BLaER1 treated with 17β-estradiol and CSF1 and Interleukin-3, amounts not matched to agents 10 nM and 100 nM (cell line): ENCODE results near the gene LTN1.
"Not testable (repeated sequence)": the region's sequence is repeated elsewhere in the genome, so short reads cannot be mapped to it uniquely, and the experiment has no call there.

Source experiments
- H3K27ac ChIP-seq, 11 experiments: shearing (Covaris generic); formaldehyde crosslinking; 2 replicates each; pipeline ENCODE4 v1.8.1; 2022
- H3K27me3 ChIP-seq, 11 experiments: shearing (Covaris generic); formaldehyde crosslinking; 2 replicates each; pipeline ENCODE4 v1.8.1; 2022
- H3K36me3 ChIP-seq, 11 experiments: shearing (Covaris generic); formaldehyde crosslinking; 2 replicates each; pipeline ENCODE4 v1.8.1; 2022
- H3K4me1 ChIP-seq, 10 experiments: shearing (Covaris generic); formaldehyde crosslinking; 2 replicates each; pipeline ENCODE4 v1.8.1; 2022
- H3K4me2 ChIP-seq, 11 experiments: shearing (Covaris generic); formaldehyde crosslinking; 2 replicates each; pipeline ENCODE4 v1.8.1; 2022
- H3K4me3 ChIP-seq, 10 experiments: shearing (Covaris generic); formaldehyde crosslinking; 2 replicates each; pipeline ENCODE4 v1.8.1; 2022
- H3K9ac ChIP-seq, 11 experiments: shearing (Covaris generic); formaldehyde crosslinking; 2 replicates each; pipeline ENCODE4 v1.8.1; 2022
- H3K9me3 ChIP-seq, 11 experiments: shearing (Covaris generic); formaldehyde crosslinking; replicated peaks in 1 of 11; 2 replicates each; pipeline ENCODE4 v1.8.1; 2022
- H4K20me1 ChIP-seq, 11 experiments: shearing (Covaris generic); formaldehyde crosslinking; 2 replicates each; pipeline ENCODE4 v1.8.1; 2022
- Cebpa-rat ChIP-seq, 11 experiments: shearing (Covaris generic); IDR thresholded peaks; 2 replicates each; pipeline ENCODE4 v1.8.1; 2022

The LTN1 gene

DNA sequence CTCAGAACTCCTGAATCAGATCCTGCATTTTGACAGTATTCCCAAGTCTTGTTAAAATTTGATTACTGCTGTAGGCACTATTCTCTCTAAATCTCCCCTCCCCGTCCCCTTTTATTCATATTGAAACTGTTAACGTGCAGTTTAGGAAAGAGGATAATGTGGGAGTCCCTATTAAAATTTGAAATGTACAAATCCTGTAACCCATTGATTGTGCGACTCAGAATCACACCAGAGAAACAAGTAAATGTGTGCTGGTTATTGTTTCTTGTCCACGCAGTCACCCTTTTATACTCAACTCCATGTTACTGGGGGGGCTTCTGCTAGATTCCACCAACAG lies 584 bp upstream of the LTN1 start:
- no peak for TF ChIP-seq Cebpa-rat (IDR thresholded peaks at IDR 0.05)
- Histone ChIP-seq H3K9ac (peak overlapping the region; percentile 48 to 87 (median 62); a peak in 19 of 22 replicates), H3K27ac (peak overlapping the region; percentile 46 to 80 (median 77); a peak in 21 of 22 replicates), H3K4me2 (peak overlapping the region; percentile 64 to 87 (median 72)), H3K4me1 (peaks cover 20 to 35% (median 27%) of the 10 kb centered on the region in 10 experiments), H3K27me3 (no peaks in the 10 kb centered on the region), H3K9me3 (no peaks in the 10 kb centered on the region), H3K36me3 (peaks cover 0 to 13% (median 5%) of the 10 kb centered on the region in 11 experiments; a peak in 7 of 22 replicates), H4K20me1 (peaks cover 0 to 3% (median 0%) of the 10 kb centered on the region in 11 experiments; a peak in 4 of 22 replicates), H3K4me3 (peak overlapping the region; percentile 38 to 89 (median 54); a peak in 19 of 20 replicates)

DNA sequence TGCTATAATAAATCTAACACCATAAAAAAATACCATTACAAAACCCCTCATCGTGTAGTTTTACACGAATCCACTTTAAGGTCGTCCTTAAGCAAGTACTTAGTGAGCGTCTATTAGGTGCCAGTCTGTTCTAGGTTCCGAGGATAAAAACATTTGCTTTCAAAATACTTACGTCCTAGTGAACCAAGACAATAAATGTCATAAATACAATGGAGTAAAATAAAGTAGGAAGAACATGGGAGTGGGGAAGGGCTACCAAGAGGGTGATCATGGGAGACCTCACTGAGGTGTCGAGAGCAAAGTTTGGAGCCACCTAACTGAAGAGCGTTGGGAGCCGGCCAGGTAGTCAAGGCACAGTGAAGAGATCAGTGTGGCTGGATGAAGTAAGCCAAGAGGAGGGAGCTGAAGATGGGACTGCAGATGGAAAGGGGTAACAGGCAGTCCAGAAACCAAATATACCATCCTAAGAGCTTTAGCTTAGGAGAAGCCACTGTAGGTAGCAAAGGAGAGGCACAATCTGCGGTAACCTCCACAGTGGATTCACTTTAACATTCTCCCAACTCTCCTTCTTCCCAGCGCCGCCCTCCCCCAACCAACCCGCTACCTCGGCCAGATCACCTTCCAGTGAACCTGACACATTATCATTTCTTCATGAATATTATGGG lies 684 bp downstream of the LTN1 start:
- Histone ChIP-seq H3K9me3 (no peaks in the 10 kb centered on the region), H4K20me1 (peaks cover 0 to 3% (median 0%) of the 10 kb centered on the region in 11 experiments; a peak in 4 of 22 replicates), H3K27ac (peak overlapping the region; percentile 64 to 87 (median 79)), H3K9ac (peak overlapping the region; percentile 80 to 88 (median 86)), H3K27me3 (no peaks in the 10 kb centered on the region), H3K4me3 (peak overlapping the region; percentile 75 to 89 (median 81)), H3K4me1 (peaks cover 20 to 35% (median 27%) of the 10 kb centered on the region in 10 experiments), H3K4me2 (peak overlapping the region; percentile 83 to 95 (median 89)), H3K36me3 (peaks cover 0 to 17% (median 6%) of the 10 kb centered on the region in 11 experiments; a peak in 9 of 22 replicates)
- no peak for TF ChIP-seq Cebpa-rat (IDR thresholded peaks at IDR 0.05)

DNA sequence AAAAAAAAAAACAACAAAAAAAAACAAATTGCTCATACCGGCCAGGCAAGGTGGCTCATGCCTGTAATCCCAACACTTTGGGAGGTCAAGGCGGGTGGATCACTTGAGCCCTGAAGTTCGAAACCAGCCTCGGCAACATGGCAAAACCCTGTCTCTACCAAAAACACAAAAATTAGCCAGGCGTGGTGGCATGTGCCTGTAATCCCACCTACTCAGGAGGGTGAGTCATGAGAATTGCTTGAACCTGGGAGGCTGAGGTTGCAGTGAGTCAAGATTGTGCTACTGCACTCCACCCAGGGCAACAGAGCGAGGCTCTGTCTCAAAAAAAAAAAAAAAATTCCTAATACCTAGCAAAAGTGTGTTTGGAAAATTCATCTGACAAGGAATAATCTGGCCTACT lies 4.5 kb downstream of the LTN1 start:
- not testable (repeated sequence) for H3K4me2 ChIP-seq, H3K27ac ChIP-seq

DNA sequence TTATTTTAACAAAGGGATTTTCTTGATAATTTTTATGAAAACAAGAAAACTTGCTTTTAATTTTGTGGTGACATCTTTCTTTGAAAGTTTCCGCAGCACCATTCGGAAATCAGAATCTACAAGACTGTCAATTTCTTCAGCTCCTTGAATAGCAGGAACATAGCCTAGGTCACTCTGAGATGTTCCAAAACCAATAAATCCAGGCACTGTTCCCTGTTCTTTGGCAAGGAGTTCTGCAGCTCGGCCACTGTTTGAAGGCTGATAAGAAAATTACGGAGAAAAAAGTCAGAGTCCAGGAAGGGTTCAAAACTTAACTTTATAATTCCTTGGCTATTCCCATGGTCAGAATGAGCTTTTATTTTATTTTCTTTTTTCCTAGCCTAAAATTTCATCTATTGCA lies 6.0 kb downstream of the LTN1 start:
- Histone ChIP-seq H4K20me1 (peaks cover 0 to 10% (median 0%) of the 10 kb centered on the region in 11 experiments; a peak in 5 of 22 replicates), H3K4me3 (no peak overlapping the region), H3K9me3 (no peaks in the 10 kb centered on the region), H3K27ac (no peak overlapping the region), H3K4me2 (no peak overlapping the region), H3K27me3 (no peaks in the 10 kb centered on the region), H3K9ac (no peak overlapping the region), H3K4me1 (peaks cover 11 to 24% (median 15%) of the 10 kb centered on the region in 10 experiments), H3K36me3 (peaks cover 48 to 68% (median 56%) of the 10 kb centered on the region in 11 experiments)
- no peak for TF ChIP-seq Cebpa-rat (IDR thresholded peaks at IDR 0.05)

More for the DNA sequence above, 4.5 kb downstream of the LTN1 start:
- H3K9ac ChIP-seq, H4K20me1 ChIP-seq, H3K27me3 ChIP-seq, H3K4me3 ChIP-seq, H3K9me3 ChIP-seq: not testable (repeated sequence)
- Histone ChIP-seq H3K4me1 (peaks cover 13 to 27% (median 20%) of the 10 kb centered on the region in 10 experiments), H3K36me3 (peaks cover 34 to 53% (median 41%) of the 10 kb centered on the region in 11 experiments; a peak in 21 of 22 replicates)

DNA sequence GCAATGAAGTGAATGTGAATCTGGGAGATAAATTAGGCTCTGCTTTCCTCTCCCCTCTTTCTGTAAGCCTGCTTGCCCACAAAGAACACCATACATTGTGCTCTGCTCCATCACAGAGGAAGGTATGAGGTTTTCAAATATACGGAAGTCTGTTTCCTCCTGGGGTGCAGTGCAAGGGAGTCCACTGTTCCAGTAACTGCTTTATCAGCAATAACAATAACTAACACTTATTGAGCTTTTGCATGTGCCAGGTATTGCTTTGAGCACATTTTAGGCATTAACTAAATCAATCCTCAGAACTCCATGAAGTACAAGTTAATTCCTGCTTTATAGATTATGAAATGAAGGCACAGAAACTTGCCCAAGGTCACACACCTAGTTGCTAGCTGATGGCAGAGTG lies 10.0 kb downstream of the LTN1 start:
- Histone ChIP-seq H3K4me1 (no peaks in the 10 kb centered on the region), H3K4me2 (no peak overlapping the region), H3K27ac (no peak overlapping the region), H3K9ac (no peak overlapping the region), H3K36me3 (peaks cover 81 to 93% (median 87%) of the 10 kb centered on the region in 11 experiments), H4K20me1 (peaks cover 0 to 10% (median 0%) of the 10 kb centered on the region in 11 experiments; a peak in 2 of 22 replicates), H3K9me3 (no peaks in the 10 kb centered on the region), H3K27me3 (no peaks in the 10 kb centered on the region), H3K4me3 (no peak overlapping the region)
- no peak for TF ChIP-seq Cebpa-rat (IDR thresholded peaks at IDR 0.05)

DNA sequence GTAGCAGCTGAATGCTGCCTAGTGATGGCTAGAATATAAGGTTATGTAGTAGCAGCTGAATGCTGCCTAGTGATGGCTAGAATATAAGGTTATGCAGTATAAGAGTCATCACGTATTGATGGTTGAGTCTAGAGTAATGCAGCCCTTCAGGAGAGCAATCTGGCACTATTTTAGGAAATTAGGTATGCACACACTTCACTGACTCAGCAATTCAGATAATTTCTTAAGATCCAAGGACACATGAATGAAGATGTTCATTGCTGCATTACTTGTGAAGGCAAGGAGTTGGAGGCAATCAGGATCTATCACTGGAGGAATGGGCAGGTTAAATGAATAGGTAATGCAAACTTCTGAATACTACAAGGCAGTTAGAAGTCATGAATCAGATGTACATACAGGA lies 13.6 kb downstream of the LTN1 start:
- no peak for TF ChIP-seq Cebpa-rat (IDR thresholded peaks at IDR 0.05)
- H3K9ac ChIP-seq = no peak overlapping the region
- H3K36me3 ChIP-seq = peaks cover 91 to 98% (median 96%) of the 10 kb centered on the region in 11 experiments

DNA sequence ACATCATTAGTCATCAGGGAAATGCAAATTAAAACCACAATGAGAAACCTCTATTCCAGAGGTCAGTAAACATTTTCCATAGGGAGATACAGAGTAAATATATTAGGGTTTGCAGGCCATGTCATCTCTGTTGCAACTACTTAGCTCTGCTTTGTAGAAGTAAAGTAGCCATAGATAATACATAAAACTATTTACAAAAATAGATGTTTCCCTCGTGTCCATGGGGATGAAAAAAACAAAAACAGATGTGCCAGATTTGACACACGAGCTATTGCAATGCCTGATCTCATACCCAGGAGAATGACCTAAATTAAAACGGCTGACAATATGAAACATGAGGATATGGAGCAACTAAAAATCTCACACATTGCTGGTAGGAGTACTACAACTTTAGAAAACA lies 17.3 kb downstream of the LTN1 start:
- TF ChIP-seq Cebpa-rat (IDR thresholded peaks at IDR 0.05) = no peak
- Histone ChIP-seq H3K4me3 (no peak overlapping the region), H3K4me2 (no peak overlapping the region), H3K27me3 (no peaks in the 10 kb centered on the region), H3K27ac (no peak overlapping the region), H3K36me3 (peaks cover 79 to 95% (median 88%) of the 10 kb centered on the region in 11 experiments), H4K20me1 (0 out of 22 replicates have a peak, but pooled peaks cover 0 to 5% (median 0%) of the 10 kb centered on the region in 11 experiments), H3K9ac (no peak overlapping the region), H3K9me3 (peaks cover 0 to 3% (median 0%) of the 10 kb centered on the region in 11 experiments; a peak in 3 of 22 replicates), H3K4me1 (no peaks in the 10 kb centered on the region)

More for the DNA sequence above, 13.6 kb downstream of the LTN1 start:
- H3K4me2 ChIP-seq = no peak overlapping the region
- H3K4me1 ChIP-seq = no peaks in the 10 kb centered on the region
- H3K27me3 ChIP-seq = no peaks in the 10 kb centered on the region
- 0 out of 22 replicates have a peak, but pooled peaks cover 0 to 6% (median 0%) of the 10 kb centered on the region in 11 experiments for H4K20me1 ChIP-seq
- no peak overlapping the region for H3K27ac ChIP-seq
- no peaks in the 10 kb centered on the region for H3K9me3 ChIP-seq
- H3K4me3 ChIP-seq = no peak overlapping the region

DNA sequence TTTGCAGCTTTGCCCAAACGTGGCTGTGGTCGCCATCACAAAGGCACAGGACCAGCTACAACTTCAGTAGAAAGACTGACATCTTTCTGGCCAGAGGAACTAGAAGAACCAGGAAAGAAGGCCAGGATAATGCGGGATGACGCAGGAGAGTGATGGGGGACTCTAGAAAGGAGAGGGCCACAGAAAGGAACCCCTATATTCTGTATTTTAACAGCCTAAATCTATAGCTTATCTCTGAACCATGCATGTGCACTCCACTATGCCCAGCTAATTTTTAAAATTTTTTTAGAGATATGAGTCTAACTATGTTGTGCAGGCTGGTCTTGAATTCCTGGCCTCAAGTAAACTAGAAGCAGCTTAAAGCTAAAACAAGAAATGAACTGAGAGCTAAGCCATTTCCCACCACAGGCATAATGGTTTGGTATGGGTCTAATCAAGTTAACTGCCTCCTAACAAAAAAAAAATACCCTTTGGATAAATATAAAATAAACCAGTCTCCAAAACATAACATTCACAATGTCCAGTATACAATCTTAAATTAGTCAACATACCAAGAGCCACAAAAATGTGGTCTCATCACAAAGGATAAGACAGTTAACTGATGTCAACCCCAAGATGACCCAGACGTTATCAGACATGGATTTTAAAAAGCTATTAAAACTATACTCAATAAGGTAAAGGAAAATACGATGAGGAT lies 18.0 kb downstream of the LTN1 start:
- H3K4me2 ChIP-seq = no peak overlapping the region
- H3K4me1 ChIP-seq = no peaks in the 10 kb centered on the region
- H3K27ac ChIP-seq = no peak overlapping the region
- H3K27me3 ChIP-seq = no peaks in the 10 kb centered on the region
- peaks cover 80 to 97% (median 90%) of the 10 kb centered on the region in 11 experiments for H3K36me3 ChIP-seq
- no peak overlapping the region for H3K4me3 ChIP-seq
- H4K20me1 ChIP-seq = 0 out of 22 replicates have a peak, but pooled peaks cover 0 to 5% (median 0%) of the 10 kb centered on the region in 11 experiments
- no peak for TF ChIP-seq Cebpa-rat (IDR thresholded peaks at IDR 0.05)
- no peak overlapping the region for H3K9ac ChIP-seq
- H3K9me3 ChIP-seq = peaks cover 0 to 3% (median 0%) of the 10 kb centered on the region in 11 experiments; a peak in 3 of 22 replicates

DNA sequence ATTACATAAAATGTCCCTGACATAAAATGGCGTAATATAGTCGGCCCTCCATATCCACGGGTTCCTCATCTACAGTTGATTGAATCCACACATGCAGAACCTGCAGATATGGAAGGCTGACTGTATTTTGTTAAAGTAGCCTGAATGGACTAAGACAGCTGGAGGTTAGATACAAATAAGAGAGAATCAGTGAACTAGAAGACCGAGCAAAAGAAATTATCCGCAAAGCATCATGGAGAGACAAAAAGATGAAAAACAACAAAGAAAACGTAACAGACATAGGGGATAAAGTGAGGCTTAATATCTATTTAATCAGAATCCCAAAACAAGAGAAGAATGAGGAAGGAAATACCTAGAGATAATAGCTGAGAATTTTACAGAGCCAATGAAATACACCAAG lies 20.3 kb downstream of the LTN1 start:
- H3K9ac ChIP-seq = no peak overlapping the region
- no peaks in the 10 kb centered on the region for H3K27me3 ChIP-seq
- peaks cover 0 to 3% (median 0%) of the 10 kb centered on the region in 11 experiments; a peak in 3 of 22 replicates for H3K9me3 ChIP-seq
- 0 out of 22 replicates have a peak, but pooled peaks cover 0 to 5% (median 0%) of the 10 kb centered on the region in 11 experiments for H4K20me1 ChIP-seq
- no peak overlapping the region for H3K27ac ChIP-seq
- no peak overlapping the region for H3K4me3 ChIP-seq
- H3K36me3 ChIP-seq = peaks cover 79 to 97% (median 90%) of the 10 kb centered on the region in 11 experiments
- no peaks in the 10 kb centered on the region for H3K4me1 ChIP-seq
- TF ChIP-seq Cebpa-rat (IDR thresholded peaks at IDR 0.05) = no peak
- no peak overlapping the region for H3K4me2 ChIP-seq
